GM12874 (cell line): Measurements from ENCODE around the gene ZBED1.

ENCODE experiments used
- TF ChIP-seq, protein P1 (sequence below): IDR thresholded peaks from 2 replicates; pipeline ENCODE4 v1.5.1; 2011; ENCODE audit warnings: low read depth, mild to moderate bottlenecking, control low read depth, low read length, moderate library complexity; ENCODE audit not compliant: insufficient read depth

The ZBED1 gene

DNA sequence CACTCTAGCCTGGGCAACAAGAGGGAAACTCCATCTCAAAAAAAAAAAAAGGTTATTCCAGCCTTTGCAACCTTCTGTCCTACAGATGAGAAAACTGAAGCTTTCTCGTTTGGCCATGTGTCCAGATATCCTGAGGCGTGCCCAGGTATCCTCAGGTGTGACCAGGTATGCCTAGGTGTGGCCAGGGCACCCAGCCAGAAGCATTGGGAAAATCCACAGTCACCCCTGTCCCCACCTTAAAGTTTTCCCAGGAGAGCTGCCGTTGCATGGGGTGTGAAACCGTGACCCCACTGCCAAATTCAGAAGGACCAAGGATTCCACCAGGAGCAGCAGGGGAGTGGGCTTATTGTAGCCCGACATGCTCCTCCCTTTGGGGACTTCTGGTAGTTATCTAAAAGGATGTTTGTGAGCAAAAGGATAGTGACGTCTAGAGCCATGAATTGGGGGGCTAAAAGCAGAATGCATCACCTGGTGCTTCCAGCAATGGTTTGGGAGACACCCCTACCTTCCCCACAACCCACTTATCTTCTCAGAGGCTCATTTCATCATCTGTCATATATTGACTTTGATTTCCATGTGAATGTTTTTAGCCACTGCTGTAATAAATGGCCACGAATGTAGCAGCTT lies 4.0 kb upstream of the ZBED1 start:
- TF ChIP-seq, protein P1, sequence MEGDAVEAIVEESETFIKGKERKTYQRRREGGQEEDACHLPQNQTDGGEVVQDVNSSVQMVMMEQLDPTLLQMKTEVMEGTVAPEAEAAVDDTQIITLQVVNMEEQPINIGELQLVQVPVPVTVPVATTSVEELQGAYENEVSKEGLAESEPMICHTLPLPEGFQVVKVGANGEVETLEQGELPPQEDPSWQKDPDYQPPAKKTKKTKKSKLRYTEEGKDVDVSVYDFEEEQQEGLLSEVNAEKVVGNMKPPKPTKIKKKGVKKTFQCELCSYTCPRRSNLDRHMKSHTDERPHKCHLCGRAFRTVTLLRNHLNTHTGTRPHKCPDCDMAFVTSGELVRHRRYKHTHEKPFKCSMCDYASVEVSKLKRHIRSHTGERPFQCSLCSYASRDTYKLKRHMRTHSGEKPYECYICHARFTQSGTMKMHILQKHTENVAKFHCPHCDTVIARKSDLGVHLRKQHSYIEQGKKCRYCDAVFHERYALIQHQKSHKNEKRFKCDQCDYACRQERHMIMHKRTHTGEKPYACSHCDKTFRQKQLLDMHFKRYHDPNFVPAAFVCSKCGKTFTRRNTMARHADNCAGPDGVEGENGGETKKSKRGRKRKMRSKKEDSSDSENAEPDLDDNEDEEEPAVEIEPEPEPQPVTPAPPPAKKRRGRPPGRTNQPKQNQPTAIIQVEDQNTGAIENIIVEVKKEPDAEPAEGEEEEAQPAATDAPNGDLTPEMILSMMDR, result no peak

DNA sequence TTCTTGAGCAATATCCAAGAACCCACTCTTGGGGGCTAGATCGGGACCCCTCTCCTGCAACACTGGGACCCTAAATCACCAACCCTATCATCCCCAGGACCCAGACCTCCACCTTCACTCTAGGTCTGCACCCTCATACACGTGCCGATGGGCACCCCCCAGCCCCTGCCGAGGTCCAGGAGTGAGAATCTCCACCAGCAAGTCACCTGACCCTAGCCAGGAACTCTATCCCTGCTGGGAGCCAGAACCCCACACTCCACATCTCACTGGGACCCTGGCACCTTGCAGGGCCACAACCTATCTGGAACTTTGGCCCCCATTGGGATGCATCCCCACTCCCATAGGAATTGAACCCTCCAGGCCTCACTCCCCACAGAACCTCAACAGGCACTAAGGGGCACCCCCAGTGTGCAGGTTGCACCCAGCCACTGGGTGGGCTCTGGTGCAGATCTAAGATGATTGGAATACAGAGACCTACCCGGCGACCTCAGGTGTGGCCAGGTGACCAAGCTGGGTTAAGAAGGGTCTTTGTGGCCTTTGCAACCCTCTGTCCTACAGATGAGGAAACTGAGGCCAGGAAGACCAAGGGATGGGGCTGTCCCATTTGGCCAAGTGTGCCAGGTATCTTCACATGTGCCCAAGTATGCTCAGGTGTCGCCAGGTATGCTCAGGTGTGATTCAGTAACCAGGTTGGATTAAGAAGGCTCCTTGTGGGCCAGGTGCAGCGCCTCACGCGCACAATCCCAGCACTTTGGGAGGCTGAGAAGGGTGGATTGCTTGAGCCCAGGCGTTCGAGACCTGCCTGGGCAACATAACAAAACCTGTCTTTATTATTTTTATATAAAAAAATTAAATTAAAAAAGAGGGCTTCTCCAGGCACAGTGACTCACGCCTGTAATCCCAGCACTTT lies 3.1 kb upstream of the ZBED1 start:
- TF ChIP-seq, protein P1, result no peak

DNA sequence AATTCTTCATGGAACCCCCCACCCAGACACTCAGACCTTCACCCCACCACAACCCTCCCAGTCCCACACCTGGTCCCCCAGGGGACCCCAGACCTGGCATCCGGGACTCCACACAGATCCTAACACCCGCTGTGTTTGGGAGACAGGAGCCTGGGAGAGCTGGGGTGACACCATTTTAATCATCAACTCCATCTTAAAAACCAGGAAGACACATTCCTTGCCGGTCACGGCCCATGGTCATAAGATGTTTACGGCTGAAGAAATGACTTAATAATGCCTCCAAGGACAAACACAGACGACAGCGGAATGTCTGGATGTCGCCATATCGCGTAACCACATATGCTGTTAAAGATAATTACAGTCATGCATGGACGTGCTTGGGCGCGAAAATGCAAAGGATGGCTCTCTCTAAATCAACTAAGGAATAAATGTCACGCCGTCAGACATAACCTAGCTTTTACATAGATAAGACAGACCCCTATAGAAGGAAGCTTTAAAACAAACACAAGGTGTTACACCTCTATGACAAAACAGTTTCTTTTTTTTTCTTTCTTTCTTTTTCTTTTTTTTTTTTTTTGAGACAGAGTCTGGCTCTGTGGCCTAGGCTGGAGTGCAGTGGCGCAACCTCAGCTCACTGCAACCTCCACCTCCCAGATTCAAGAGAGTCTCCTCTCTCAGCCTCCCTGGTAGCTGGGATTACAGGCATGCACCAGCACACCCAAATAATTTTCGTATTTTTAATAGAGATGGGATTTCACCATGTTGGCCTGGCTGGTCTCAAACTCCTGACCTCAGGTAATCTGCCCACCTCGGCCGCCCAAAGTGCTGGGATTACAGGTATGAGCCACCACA lies 2.1 kb upstream of the ZBED1 start:
- TF ChIP-seq, protein P1, result no peak

DNA sequence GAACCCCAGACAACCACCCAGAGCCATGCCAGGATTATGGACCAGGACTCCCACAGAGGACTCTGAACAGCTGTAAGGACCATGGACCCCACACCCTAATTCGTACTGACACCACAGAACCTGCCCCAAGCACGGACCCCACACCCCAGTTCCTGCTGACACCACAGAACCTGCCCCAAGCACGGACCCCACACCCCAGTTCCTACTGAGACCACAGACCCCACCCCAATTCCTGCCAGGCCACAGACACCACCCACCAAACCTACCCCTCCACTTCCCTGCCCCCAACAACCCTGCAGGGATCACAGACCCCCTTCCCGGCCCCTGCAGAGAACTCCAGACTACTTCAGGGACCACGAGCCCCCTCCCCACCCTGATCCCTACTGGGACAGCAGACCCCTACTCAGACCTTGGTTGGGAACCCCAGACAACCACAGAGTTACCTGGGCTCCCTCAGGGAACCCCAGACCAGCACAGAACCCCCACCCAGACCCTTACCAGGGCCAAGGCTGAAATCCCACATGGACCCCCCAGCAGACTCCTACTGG lies 1.4 kb upstream of the ZBED1 start:
- TF ChIP-seq, protein P1, result no peak

DNA sequence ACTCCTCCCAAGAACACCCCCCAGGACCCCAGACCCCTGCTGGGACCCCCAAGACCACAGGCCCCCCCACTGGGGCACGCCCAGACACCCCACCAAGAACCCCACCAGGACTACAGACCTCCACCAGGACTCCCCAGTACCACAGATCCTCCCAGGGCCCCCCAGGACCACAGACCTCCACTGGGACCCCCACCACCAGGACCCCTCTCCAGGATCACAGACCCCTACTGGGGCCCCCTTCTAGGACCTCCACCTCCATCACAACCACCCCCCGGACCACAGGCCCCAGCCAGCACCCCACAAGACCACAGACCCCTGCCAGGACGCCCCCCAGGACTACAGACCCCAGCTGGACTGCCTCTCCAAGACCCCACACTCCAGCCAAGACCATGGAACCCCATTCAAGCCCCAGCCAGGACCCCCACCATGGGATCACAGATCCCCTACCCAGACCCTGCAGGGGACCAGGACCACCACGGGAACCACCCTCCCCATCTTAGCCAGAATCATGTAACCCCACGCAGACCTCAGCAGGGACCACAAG lies 855 bp upstream of the ZBED1 start:
- TF ChIP-seq, protein P1, result no peak

DNA sequence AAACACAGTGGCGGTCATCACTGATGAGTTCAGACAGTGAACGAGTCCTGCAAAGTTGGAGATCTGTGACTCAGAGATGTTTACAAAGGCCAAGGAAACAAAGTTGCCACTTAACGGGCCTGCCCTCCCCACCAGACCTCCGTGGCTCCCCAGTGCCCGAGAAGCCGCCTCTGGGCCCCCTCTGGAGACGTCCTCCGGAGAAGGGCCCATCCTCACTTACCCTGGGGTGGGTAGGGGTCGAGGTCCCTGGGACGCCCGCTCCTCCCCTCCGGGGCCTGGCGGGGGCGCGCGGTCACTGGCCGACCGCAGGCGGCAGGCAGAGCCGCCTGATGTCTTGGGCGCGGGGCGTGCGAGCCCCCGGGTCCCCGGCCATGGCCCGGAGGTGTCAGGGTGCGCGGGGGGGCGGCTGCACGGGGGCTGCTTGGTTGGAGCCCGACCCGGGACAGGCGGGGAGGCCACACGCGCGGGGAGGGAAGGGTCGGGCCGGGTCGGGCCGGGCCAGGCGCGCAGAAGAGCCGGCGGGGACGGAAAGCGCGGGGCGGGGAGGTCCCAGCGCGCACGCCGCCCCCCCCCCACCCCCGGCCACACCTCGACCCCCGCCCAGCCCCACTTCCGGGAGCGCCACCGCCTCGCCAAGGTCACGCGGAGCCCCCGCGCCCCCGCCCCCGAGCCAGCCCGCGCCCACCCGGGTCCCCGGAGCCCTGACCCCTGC lies 529 bp downstream of the ZBED1 start:
- TF ChIP-seq, protein P1, result peak; percentile 24; the same call in 1 of the 2 replicates
